Measurements from ENCODE around the gene DNMT3A.
"Not testable (repeated sequence)": the region's sequence is repeated elsewhere in the genome, so short reads cannot be mapped to it uniquely, and the experiment has no call there.

DNMT3A gene

DNA sequence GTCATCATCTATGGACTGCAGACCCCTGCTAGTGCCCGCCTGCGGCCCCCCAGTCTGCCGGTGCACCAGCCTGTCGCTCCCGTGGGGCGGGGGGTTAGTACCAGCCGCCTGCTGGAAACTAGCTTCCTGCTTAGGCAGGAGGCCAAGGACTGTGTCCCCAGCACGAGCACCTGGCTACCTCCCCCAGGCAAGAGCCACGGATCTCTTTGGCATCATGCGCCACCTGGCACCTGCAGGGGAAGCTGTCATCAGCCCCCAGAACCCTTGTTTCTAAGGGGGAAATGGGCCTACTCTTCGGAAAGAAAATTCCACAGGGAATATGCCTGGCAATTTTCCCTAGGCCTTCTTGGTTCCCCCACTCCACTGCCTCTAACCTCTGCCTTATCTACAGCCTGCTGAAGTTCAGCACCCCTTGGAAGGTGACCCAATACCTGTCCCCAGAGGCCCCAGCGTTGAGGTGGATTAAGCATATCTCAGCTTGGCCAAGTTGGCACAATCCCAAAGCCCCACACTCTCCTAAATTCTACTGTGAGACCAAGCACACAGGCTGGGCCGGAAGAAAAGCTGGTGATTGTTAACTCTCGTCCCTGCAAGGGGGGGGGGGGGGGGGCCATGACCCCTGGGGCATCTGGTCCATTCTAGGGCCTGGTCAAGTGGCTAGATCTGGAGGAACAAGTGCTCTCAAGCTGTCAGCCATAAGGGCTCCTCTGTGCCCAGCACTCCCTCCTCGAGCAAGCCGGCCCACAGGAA, 111.4 kb downstream of the DNMT3A start:
- DNase-seq: no peak

GRCh38 chr2:25229279-25230197, 112.2 kb downstream of the DNMT3A start:
- no peak for DNase-seq

GRCh38 chr2:25228848-25229278, 112.9 kb downstream of the DNMT3A start:
- no peak for DNase-seq

GRCh38 chr2:25227576-25227975, 114.1 kb downstream of the DNMT3A start:
- no peak for DNase-seq

- no peak for DNase-seq
Measured at GRCh38 chr2:25226827-25227226, 114.9 kb downstream of the DNMT3A start.

- DNase-seq: no peak
Measured at GRCh38 chr2:25222477-25223121, 119.1 kb downstream of the DNMT3A start.

- DNase-seq: no peak
Measured at GRCh38 chr2:25221579-25221978, 120.1 kb downstream of the DNMT3A start.

GRCh38 chr2:25220313-25220712, 121.4 kb downstream of the DNMT3A start:
- no peak for DNase-seq

DNA sequence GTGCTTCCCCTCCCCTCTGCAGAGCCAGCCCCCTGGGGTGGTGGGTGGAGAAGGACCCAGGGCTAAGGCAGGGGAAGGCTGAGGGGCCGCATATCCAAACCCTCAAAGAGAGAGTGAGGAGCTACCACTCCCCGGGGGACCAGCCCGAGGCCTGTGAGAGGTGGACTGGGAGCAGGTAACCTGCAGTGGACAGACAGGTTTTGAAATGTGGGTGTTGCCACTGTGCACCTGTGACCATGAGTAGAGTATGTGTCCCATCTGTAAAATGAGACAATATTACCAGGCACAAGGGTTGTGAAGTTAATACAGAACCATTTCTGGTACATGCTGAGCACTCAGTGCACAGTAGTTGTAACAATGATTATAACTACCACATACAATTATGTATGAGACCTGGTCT, 122.1 kb downstream of the DNMT3A start:
- DNase-seq: no peak

DNA sequence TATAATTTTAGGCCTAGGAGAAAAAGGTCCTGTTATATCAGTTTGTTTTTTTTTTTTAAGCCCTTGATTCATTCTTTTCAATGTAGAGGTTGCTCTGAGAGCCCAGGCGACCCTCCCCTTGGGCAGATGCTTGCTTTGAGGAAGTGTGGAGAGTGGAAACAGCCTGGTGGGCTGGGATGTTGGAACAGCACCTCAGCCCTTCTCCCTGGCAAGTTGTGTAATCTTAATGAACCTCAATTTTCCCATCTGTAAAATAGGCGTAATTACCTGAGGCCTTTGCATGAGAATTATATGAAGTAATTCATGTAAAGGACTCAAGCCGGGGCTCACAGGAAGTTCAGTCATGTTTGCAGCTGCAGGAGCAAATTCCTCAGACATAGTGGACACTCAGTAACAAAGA, 123.6 kb downstream of the DNMT3A start:
- no peak for DNase-seq

- DNase-seq: peak; percentile 69 to 78
Measured at GRCh38 chr2:25215948-25216679, 125.6 kb downstream of the DNMT3A start.

- DNase-seq: no peak
Measured at GRCh38 chr2:25215232-25215631, 126.5 kb downstream of the DNMT3A start.

DNA sequence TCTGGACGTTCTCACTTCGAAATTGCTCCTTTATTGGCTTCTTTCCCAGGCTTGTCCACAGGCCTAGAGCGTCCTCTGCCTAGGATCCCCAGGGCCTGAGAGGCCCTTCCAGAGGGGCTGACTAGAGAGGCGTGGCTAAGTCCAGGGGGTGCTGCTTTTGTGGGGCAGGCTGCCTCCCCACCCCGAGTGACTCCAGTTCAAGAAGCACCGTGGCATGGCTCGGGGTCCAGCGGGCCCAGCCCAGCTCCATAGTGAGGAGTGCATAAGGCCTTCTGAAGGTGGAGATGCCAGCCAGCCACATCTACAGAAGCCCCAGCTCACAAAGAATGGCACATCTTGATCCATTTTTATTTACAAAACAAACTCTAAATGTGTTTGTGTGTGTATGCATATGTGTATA, 128.5 kb downstream of the DNMT3A start:
- DNase-seq: no peak

DNA sequence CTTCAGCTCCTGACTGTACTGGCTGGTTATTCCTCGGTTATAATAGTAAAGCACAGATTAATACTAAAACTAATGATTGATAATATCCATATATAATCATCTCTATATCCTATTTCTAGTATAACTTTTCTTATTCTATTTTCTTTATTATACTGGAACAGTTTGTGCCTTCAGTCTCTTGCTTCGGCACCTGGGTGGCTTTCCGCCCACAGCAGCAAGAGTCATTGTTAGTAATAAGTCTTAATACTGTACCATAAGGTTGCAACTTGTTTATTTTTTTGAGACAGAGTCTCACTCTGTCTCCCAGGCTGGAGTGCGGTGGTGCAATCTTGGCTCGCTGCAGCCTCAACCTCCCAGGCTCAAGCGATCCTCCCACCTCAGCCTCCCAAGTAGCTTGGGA, 130.8 kb downstream of the DNMT3A start:
- not testable (repeated sequence) for DNase-seq

- no peak for DNase-seq
Measured at GRCh38 chr2:25207078-25207545, 134.6 kb downstream of the DNMT3A start.

DNA sequence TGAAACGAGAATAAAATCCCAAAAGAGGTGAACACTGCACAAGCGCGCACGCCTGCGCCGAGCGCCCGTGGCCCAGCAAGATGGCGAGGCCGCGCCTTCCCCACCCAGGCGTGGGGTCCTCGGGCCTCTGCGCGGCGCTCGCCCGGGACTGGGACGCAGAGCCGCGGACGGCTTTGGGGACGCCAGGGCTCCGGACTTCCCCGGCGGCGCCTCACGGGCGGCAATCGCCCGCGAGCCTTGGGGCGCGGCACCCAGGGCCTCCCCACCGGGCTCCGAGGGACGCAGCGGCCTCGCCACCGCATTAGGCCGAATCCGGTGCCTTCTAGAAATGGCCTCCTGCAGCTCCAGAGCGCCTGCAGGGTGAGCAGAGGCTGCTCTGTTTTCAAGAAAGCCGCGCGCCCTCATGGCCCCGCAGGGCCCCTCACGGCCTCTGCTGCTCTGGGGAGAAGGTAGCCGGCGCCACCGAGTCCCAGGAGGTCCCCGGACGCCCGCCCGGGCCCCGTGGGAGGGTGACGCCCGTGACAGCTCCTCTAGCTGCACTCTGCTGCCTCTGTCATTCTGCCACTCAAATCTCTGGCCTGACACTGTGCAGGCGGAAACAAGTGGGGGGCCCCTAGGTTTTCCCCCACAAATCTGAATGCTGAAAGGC, 137.4 kb downstream of the DNMT3A start:
- DNase-seq: no peak

DNA sequence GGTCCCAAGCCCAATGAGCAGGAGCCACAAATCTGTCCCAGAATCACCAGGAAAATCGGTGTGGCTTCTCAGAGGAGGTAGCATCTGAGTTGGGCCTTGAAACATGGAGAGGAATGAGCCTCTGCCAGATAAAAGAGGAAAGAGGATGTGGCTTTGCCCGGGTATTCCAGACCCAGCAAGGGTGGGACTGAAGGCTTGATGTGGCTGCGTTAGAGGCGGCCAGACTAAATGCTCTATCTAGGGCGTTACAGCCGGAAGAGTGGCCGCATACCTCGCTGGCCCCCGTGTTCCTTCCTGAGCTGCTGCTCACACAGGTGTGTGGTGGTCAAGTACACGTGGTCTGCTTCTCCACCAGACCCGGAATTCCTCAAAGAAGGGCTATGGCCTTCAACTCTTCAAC, 139.4 kb downstream of the DNMT3A start:
- no peak for DNase-seq

GRCh38 chr2:25201794-25202193, 139.9 kb downstream of the DNMT3A start:
- no peak for DNase-seq

GRCh38 chr2:25201265-25201664, 140.5 kb downstream of the DNMT3A start:
- DNase-seq: no peak

DNA sequence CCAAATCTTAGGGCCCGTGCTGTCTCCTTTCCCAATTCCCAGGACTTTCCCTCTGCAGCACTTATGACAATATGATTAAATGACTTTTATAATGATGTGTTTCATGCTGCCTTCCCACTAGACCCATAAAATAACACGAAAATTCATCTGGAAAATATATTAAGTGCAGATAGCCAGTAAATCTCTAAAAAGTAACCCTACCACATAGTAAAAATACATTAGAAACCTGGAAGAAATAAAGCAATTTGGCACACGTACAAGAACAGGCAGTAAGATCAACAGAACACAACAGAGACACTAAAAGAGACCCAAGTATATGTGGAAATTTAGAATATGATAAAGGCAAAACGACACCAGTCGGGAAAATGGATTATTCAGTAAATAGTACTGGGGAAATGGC, 143.1 kb downstream of the DNMT3A start:
- no peak for DNase-seq

DNA sequence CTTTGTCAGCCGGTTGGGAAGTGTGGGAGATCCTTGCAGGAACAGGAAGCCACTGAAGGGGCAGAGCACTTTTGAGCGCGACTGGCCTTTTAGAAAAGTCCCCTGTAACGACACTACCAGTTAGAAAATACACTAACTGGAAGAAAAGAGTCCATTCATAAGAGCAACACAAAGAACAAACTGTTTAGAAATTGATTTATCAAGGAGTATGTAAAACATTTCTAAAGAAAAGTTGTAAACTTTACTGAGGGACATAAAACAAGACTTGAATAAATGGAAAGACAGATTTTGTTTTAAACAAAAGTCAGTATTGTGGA, 143.6 kb downstream of the DNMT3A start:
- DNase-seq: no peak

All from stimulated activated CD4-positive, alpha-beta T cell treated with anti-CD3 and anti-CD28 coated beads, Interleukin-2, amount 100 ng/mL, for 48 hours (primary cell).